Esophagus squamous epithelium (tissue), 4 donors: Measurements from ENCODE around the gene RBM20.

Experiments used
- POLR2A ChIP-seq, 4 donors: fragments of 450-650 bp; IDR thresholded peaks; one replicate each; pipeline ENCODE4 v1.6.1; 2017; ENCODE audit warnings: antibody characterized with exemption in 4 of 4, mild to moderate bottlenecking in 4 of 4, moderate library complexity in 3 of 4
- TF ChIP-seq, protein P1 (sequence below), 6 experiments: fragments of 450-650 bp in 4 of 6; fragments of 200-600 bp in 2 of 6; sonication (generic) in 2 of 6; IDR thresholded peaks; one replicate each; pipeline ENCODE4 v1.5.1; 2016 to 2019; ENCODE audit warnings: antibody characterized with exemption in 6 of 6, mild to moderate bottlenecking in 4 of 6, moderate library complexity in 4 of 6

DNA sequence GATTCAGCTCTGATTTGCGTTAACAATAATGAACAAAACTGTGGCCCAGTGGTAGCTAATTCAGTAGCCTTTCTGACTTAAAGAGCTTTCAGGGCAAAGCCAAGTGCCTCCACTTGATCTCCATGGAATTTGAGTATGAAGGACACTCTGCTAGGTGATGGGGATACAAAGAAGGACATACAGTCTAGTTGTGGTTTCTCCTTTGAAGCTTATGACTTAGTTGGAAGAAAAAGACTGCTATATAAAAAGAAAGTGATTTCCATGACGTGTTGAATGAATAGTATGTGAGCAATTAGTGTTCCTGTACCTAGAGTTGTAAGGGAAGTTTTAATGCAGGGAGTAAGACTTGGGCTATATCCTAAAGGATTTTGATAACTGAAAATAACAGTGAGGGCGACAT is 235.9 kb downstream of the RBM20 start:
- TF ChIP-seq, protein P1, sequence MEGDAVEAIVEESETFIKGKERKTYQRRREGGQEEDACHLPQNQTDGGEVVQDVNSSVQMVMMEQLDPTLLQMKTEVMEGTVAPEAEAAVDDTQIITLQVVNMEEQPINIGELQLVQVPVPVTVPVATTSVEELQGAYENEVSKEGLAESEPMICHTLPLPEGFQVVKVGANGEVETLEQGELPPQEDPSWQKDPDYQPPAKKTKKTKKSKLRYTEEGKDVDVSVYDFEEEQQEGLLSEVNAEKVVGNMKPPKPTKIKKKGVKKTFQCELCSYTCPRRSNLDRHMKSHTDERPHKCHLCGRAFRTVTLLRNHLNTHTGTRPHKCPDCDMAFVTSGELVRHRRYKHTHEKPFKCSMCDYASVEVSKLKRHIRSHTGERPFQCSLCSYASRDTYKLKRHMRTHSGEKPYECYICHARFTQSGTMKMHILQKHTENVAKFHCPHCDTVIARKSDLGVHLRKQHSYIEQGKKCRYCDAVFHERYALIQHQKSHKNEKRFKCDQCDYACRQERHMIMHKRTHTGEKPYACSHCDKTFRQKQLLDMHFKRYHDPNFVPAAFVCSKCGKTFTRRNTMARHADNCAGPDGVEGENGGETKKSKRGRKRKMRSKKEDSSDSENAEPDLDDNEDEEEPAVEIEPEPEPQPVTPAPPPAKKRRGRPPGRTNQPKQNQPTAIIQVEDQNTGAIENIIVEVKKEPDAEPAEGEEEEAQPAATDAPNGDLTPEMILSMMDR (IDR thresholded peaks at IDR 0.05), result no peak
- no peak for TF ChIP-seq POLR2A (IDR thresholded peaks at IDR 0.05)
